GM18520 (cell line): ENCODE results near the gene KMT5B.
A peak's percentile ranks its signal among the peaks of the same experiment; 100 is the strongest.

Experiments
- ATAC-seq: cut with Tn5 transposase; IDR thresholded peaks from one replicate; pipeline ENCODE4 v1.9.1; 2021; ENCODE audit not compliant: unreplicated experiment

Gene KMT5B

GRCh38 chr11:68216171-68216938 lies 3.3 kb upstream of the KMT5B start:
- ATAC-seq, result no peak

- no peak for ATAC-seq
Measured at GRCh38 chr11:68215524-68216170, 2.6 kb upstream of the KMT5B start.

- ATAC-seq, result no peak
Measured at GRCh38 chr11:68215087-68215445, 2.0 kb upstream of the KMT5B start.

- ATAC-seq, result no peak
Measured at GRCh38 chr11:68214173-68215086, 1.3 kb upstream of the KMT5B start.

GRCh38 chr11:68213555-68214172 lies 568 bp upstream of the KMT5B start:
- peak; percentile 46 for ATAC-seq

- ATAC-seq, result peak; percentile 28
Measured at GRCh38 chr11:68212421-68213134, 518 bp downstream of the KMT5B start.

- ATAC-seq, result no peak
Measured at GRCh38 chr11:68211546-68211945, 1.6 kb downstream of the KMT5B start.

- ATAC-seq, result no peak
Measured at GRCh38 chr11:68206211-68206610, 6.9 kb downstream of the KMT5B start.

- ATAC-seq, result no peak
Measured at GRCh38 chr11:68204402-68204801, 8.7 kb downstream of the KMT5B start.

GRCh38 chr11:68202165-68202564 lies 10.9 kb downstream of the KMT5B start:
- ATAC-seq, result no peak

- ATAC-seq, result no peak
Measured at GRCh38 chr11:68201492-68201891, 11.6 kb downstream of the KMT5B start.

GRCh38 chr11:68200639-68201038 lies 12.5 kb downstream of the KMT5B start:
- ATAC-seq, result no peak

- ATAC-seq, result no peak
Measured at GRCh38 chr11:68199295-68199987, 13.7 kb downstream of the KMT5B start.

GRCh38 chr11:68196219-68196618 lies 16.9 kb downstream of the KMT5B start:
- no peak for ATAC-seq

GRCh38 chr11:68194675-68195294 lies 18.3 kb downstream of the KMT5B start:
- no peak for ATAC-seq

GRCh38 chr11:68193018-68193417 lies 20.1 kb downstream of the KMT5B start:
- no peak for ATAC-seq

GRCh38 chr11:68191661-68192579 lies 21.2 kb downstream of the KMT5B start:
- ATAC-seq, result no peak

GRCh38 chr11:68189888-68190287 lies 23.2 kb downstream of the KMT5B start:
- no peak for ATAC-seq
